Regular cardiac myocyte (primary cell): ENCODE results near the gene CIAO2B. TPM values are rescaled to one million over a fixed set of nuclear protein-coding genes. Genes with fewer than 3 reads are reported as not detected.

Experiments
- total RNA-seq: library from RNA; depleted of rRNA; stranded (reverse); fragments of >200 nt; gene quantifications from 2 replicates; pipeline ENCODE4 v1.2.3, GENCODE V29; 2014

CIAO2B gene
- 166 and 269 TPM in 2 replicates for total RNA-seq

GRCh38 chr16:66934138-66934838 is at the start of gene CIAO2B:
TSS of gene CIAO2B (minus strand) at chr16:66934402. CDS start at chr16:66934364, 38 bp downstream.

GRCh38 chr16:66961065-66961744 is 27.0 kb upstream of the CIAO2B start, which contains the start of gene CES3:
TSS of gene CES3 (plus strand) at chr16:66961266. CDS start at chr16:66961308, 42 bp downstream.

GRCh38 chr16:66935314-66936011 is 1.3 kb upstream of the CIAO2B start, which contains the start of gene CES2:
TSS of gene CES2 (plus strand) at chr16:66935516. CDS start at chr16:66935636, 120 bp downstream.

GRCh38 chr16:66925322-66925840 is 8.8 kb downstream of the CIAO2B start, which contains the start of gene RRAD:
TSS of gene RRAD (minus strand) at chr16:66925535. CDS start at chr16:66925179, 356 bp downstream.

GRCh38 chr16:66918803-66919568 is 15.2 kb downstream of the CIAO2B start, which contains the start of gene CDH16:
TSS of gene CDH16 (minus strand) at chr16:66918885. CDS start at chr16:66918065, 820 bp downstream.

Other genes starting within 250 kb of the CIAO2B start
- 12.7 and 27.1 TPM in 2 replicates for gene CMTM4, start 237.7 kb downstream of the CIAO2B start, total RNA-seq
- 149 and 151 TPM in 2 replicates for gene DYNC1LI2, start 182.8 kb downstream of the CIAO2B start, total RNA-seq
- 0.19 and 0.56 TPM in 2 replicates for gene TERB1, start 132.8 kb downstream of the CIAO2B start, total RNA-seq
- gene NAE1, start 103.4 kb downstream of the CIAO2B start, total RNA-seq: 72.4 and 83.4 TPM in 2 replicates
- gene CA7, start 90.0 kb downstream of the CIAO2B start, total RNA-seq: not detected in 2 replicates
- gene PDP2, start 53.9 kb downstream of the CIAO2B start, total RNA-seq: 7.3 and 9.0 TPM in 2 replicates
- 0.19 and 0.56 TPM in 2 replicates for gene CDH16, start 15.5 kb downstream of the CIAO2B start, total RNA-seq
- gene RRAD, start 8.9 kb downstream of the CIAO2B start, total RNA-seq: 5.2 and 24.8 TPM in 2 replicates
- gene CES2, start 1.1 kb upstream of the CIAO2B start, total RNA-seq: 16.1 and 19.2 TPM in 2 replicates
- 0.56 TPM in 1 of 2 replicates, not detected in the other for gene CES3, start 26.9 kb upstream of the CIAO2B start, total RNA-seq
- gene CES4A, start 54.2 kb upstream of the CIAO2B start, total RNA-seq: 0.58 and 1.1 TPM in 2 replicates
- gene CBFB, start 94.7 kb upstream of the CIAO2B start, total RNA-seq: 111 and 209 TPM in 2 replicates
- gene PHAF1, start 175.5 kb upstream of the CIAO2B start, total RNA-seq: 8.2 and 11.1 TPM in 2 replicates
- gene B3GNT9, start 216.6 kb upstream of the CIAO2B start, total RNA-seq: 27.4 and 42.3 TPM in 2 replicates
- gene TRADD, start 225.5 kb upstream of the CIAO2B start, total RNA-seq: 15.7 and 22.8 TPM in 2 replicates
- gene FBXL8, start 225.6 kb upstream of the CIAO2B start, total RNA-seq: 5.9 and 12.4 TPM in 2 replicates
- 0.58 and 12.1 TPM in 2 replicates for gene HSF4, start 230.3 kb upstream of the CIAO2B start, total RNA-seq
- 11.1 and 20.6 TPM in 2 replicates for gene NOL3, start 236.1 kb upstream of the CIAO2B start, total RNA-seq
- gene MATCAP1, start 249.6 kb upstream of the CIAO2B start, total RNA-seq: 10.7 and 17.3 TPM in 2 replicates